Neural cell (in vitro differentiated cells): Measurements from ENCODE around the gene ARHGAP10. TPM values are rescaled to one million over a fixed set of nuclear protein-coding genes. Genes with fewer than 3 reads are reported as not detected.

Experiments used
- H2AFZ ChIP-seq: fragments of 200-600, 300-800 bp; sonication (generic), shearing (Covaris generic); 2 replicates; pipeline ENCODE4 v1.6.0; 2014; ENCODE audit warnings: low read depth, mild to moderate bottlenecking, antibody characterized with exemption, low read length, moderate library complexity
- H3F3A ChIP-seq: fragments of 200-600 bp; shearing (Covaris generic); 2 replicates; pipeline ENCODE4 v1.6.1; 2016; ENCODE audit warnings: mild to moderate bottlenecking, moderate library complexity, mixed read lengths, antibody characterized with exemption, low read length; ENCODE audit not compliant: insufficient read depth, poor library complexity, severe bottlenecking
- H3K27ac ChIP-seq: fragments of 200-600, 300-800 bp; sonication (generic), shearing (Covaris generic); 2 replicates; pipeline ENCODE4 v1.5.1; 2014; ENCODE audit warnings: mild to moderate bottlenecking, low read length, moderate library complexity
- H3K27me3 ChIP-seq: fragments of 300-800, 200-600 bp; sonication (generic), shearing (Covaris generic); 2 replicates; pipeline ENCODE4 v1.6.0; 2014; ENCODE audit warnings: mild to moderate bottlenecking, low read depth, low read length, moderate library complexity; ENCODE audit not compliant: insufficient read depth
- H3K36me3 ChIP-seq: fragments of 300-800, 200-600 bp; sonication (generic), shearing (Covaris generic); 2 replicates; pipeline ENCODE4 v1.5.1; 2014; ENCODE audit warnings: mild to moderate bottlenecking, antibody characterized with exemption, low read length, moderate library complexity; ENCODE audit not compliant: insufficient read depth
- H3K4me2 ChIP-seq: fragments of 300-800, 200-600 bp; sonication (generic), shearing (Covaris generic); 2 replicates; pipeline ENCODE4 v1.6.0; 2014; ENCODE audit warnings: mild to moderate bottlenecking, low read length
- H3K4me3 ChIP-seq: fragments of 300-800, 200-600 bp; sonication (generic), shearing (Covaris generic); 2 replicates; pipeline ENCODE4 v1.5.1; 2014; ENCODE audit warnings: mild to moderate bottlenecking, low read length, moderate library complexity
- H3K79me2 ChIP-seq: fragments of 200-600 bp; shearing (Covaris generic); replicated peaks from 2 replicates; pipeline ENCODE4 v1.6.0; 2014; ENCODE audit warnings: mild to moderate bottlenecking, low read length, moderate library complexity; ENCODE audit not compliant: insufficient read depth
- H3K9ac ChIP-seq: fragments of 300-800, 200-600 bp; sonication (generic), shearing (Covaris generic); 2 replicates; pipeline ENCODE4 v1.6.1; 2016; ENCODE audit warnings: mild to moderate bottlenecking, low read length, mixed read lengths
- H3K9me2 ChIP-seq: fragments of 200-600 bp; shearing (Covaris generic); 2 replicates; pipeline ENCODE4 v1.6.1; 2016; ENCODE audit warnings: mild to moderate bottlenecking, low read length, mixed read lengths; ENCODE audit not compliant: insufficient read depth
- H3K9me3 ChIP-seq: fragments of 200-600, 300-800 bp; sonication (generic), shearing (Covaris generic); 2 replicates; pipeline ENCODE4 v1.6.1; 2016; ENCODE audit warnings: mild to moderate bottlenecking, mixed run types, low read length, moderate library complexity, mixed read lengths
- H4K20me1 ChIP-seq: fragments of 200-600 bp; shearing (Covaris generic); 2 replicates; pipeline ENCODE4 v1.6.1; 2016; ENCODE audit warnings: mild to moderate bottlenecking, mixed run types; ENCODE audit not compliant: insufficient read depth
- CTCF ChIP-seq: fragments of 450-650 bp; IDR thresholded peaks from 2 replicates; pipeline ENCODE4 v1.5.1; 2014; ENCODE audit warnings: antibody characterized with exemption, mild to moderate bottlenecking, moderate library complexity; ENCODE audit not compliant: poor library complexity, severe bottlenecking
- EP300 ChIP-seq: fragments of 450-650 bp; conservative IDR thresholded peaks from 2 replicates; pipeline ENCODE4 v1.6.1; 2014; ENCODE audit warnings: antibody characterized with exemption, mild to moderate bottlenecking, moderate library complexity; ENCODE audit not compliant: poor library complexity, severe bottlenecking
- EZH2 ChIP-seq: fragments of 200-600, 300-800 bp; shearing (Covaris generic), sonication (generic); IDR thresholded peaks from 2 replicates; pipeline ENCODE4 v1.6.1; 2014; ENCODE audit warnings: antibody characterized with exemption, low read length, borderline replicate concordance, mild to moderate bottlenecking; ENCODE audit not compliant: insufficient read depth, poor library complexity, severe bottlenecking
- MXI1 ChIP-seq: fragments of 450-650 bp; conservative IDR thresholded peaks from 2 replicates; pipeline ENCODE4 v1.6.1; 2014; ENCODE audit warnings: antibody characterized with exemption, mild to moderate bottlenecking; ENCODE audit not compliant: poor library complexity, severe bottlenecking
- POLR2AphosphoS5 ChIP-seq: IDR thresholded peaks from 2 replicates; pipeline ENCODE4 v1.6.1; 2012
- RAD21 ChIP-seq: fragments of 450-650 bp; conservative IDR thresholded peaks from 2 replicates; pipeline ENCODE4 v1.6.1; 2014; ENCODE audit warnings: antibody characterized with exemption, mild to moderate bottlenecking, moderate library complexity
- REST ChIP-seq: IDR thresholded peaks from 2 replicates; pipeline ENCODE4 v1.6.1; 2012; ENCODE audit warnings: borderline replicate concordance
- SMC3 ChIP-seq: fragments of 450-650 bp; conservative IDR thresholded peaks from 2 replicates; pipeline ENCODE4 v1.6.1; 2014; ENCODE audit warnings: antibody characterized with exemption, mild to moderate bottlenecking, moderate library complexity; ENCODE audit not compliant: poor library complexity
- TAF1 ChIP-seq: IDR thresholded peaks from 2 replicates; pipeline ENCODE4 v1.6.1; 2012; ENCODE audit warnings: low read depth
- polyA plus RNA-seq: library from polyadenylated mRNA; depleted of rRNA; stranded (reverse); fragments of >200 nt; gene quantifications from 2 replicates; pipeline ENCODE4 v1.2.3, GENCODE V29; 2014

The ARHGAP10 gene
- polyA plus RNA-seq, 1 donor from 2014 or later: 1.2 TPM

DNA sequence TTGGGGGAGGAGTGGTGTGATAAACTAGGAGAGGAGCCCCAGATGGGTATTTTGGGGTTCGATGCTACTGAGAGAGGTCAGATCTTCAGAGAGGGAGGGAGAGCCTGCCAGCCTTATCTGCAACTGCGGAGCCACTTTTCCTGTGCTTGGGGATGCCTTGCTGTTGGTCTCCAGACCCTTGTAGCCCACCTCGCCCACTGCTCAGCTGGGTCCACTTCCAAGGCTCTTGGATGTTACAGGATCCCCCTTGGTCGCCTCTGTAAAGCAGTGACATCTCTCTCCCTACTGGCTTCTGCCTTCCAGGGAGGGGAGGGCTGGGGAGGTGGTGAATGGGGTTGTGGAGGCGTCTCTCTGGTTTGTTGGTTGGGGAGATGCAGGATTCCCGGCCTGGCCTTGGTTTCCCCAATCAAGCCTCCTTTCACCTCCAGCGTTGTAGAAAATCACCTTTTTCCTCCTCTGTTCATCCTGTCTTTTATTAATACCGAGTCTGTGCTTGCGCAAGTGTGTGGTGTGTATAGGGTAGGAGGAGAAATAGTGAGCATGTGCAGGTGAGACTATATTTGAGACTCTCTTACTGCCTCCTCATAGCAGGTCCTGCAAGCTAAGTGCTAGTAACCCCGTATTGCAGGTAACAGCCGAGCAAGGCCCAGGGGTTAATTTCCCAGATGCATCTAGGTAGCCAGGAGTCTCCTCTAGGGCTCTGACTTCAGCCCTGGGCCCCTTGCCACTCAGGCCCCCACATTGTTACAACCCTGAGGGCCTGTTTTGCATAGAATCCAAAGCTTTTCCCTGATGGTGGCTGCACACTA lies 337.4 kb downstream of the ARHGAP10 start:
- TF ChIP-seq EZH2: no peak
- TF ChIP-seq REST: no peak
- TF ChIP-seq SMC3: no peak
- no peak for TF ChIP-seq POLR2AphosphoS5
- TF ChIP-seq MXI1: no peak
- no peak for TF ChIP-seq TAF1
- TF ChIP-seq CTCF: no peak
- no peak for TF ChIP-seq EP300
- TF ChIP-seq RAD21: no peak
- H3K9ac ChIP-seq: no peak overlapping the region

DNA sequence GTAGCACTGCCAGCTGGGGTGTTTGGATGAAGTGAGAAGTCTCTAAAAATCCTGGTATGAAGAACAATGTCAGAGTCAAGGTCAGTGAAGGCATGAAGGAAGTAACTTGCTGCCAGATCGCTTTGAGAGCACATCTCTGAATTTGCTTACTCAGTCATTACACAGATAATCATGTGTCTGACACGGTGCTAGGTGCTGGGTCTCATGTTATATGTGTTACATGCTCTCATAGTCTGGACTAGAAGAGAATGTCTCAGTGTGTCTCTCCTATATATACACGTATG lies 337.9 kb downstream of the ARHGAP10 start:
- Histone ChIP-seq H3K4me2 (no peak overlapping the region), H2AFZ (no peak overlapping the region), H3K27me3 (no peaks in the 10 kb centered on the region), H3K27ac (no peak overlapping the region), H3K9me2 (no peaks in the 10 kb centered on the region), H3K9me3 (no peaks in the 10 kb centered on the region), H3K9ac (no peak overlapping the region), H3K4me3 (no peak overlapping the region), H3K36me3 (no peaks in the 10 kb centered on the region), H3K79me2 (no peaks in the 10 kb centered on the region), H4K20me1 (no peaks in the 10 kb centered on the region), H3F3A (no peaks in the 10 kb centered on the region)
- TF ChIP-seq EZH2 (no peak), EP300 (no peak), REST (no peak), TAF1 (no peak), SMC3 (no peak), RAD21 (no peak), POLR2AphosphoS5 (no peak), MXI1 (no peak), CTCF (no peak)

More for the DNA sequence above, 337.4 kb downstream of the ARHGAP10 start:
- no peaks in the 10 kb centered on the region for H3K9me3 ChIP-seq
- H3F3A ChIP-seq: no peaks in the 10 kb centered on the region
- no peak overlapping the region for H3K4me3 ChIP-seq
- H2AFZ ChIP-seq: no peak overlapping the region
- no peak overlapping the region for H3K27ac ChIP-seq
- H3K9me2 ChIP-seq: no peaks in the 10 kb centered on the region
- H3K36me3 ChIP-seq: no peaks in the 10 kb centered on the region
- no peaks in the 10 kb centered on the region for H4K20me1 ChIP-seq
- H3K79me2 ChIP-seq: no peaks in the 10 kb centered on the region
- H3K4me2 ChIP-seq: no peak overlapping the region
- H3K27me3 ChIP-seq: no peaks in the 10 kb centered on the region
